IPS-NIHi7 (cell line): ENCODE data around the gene MAST1.
"Not testable (repeated sequence)": the region's sequence is repeated elsewhere in the genome, so short reads cannot be mapped to it uniquely, and the experiment has no call there.

ENCODE experiments used
- DNase-seq: peaks from one replicate; pipeline ENCODE4 v3.0.0; 2012; ENCODE audit warnings: mixed read lengths; ENCODE audit errors: extremely low spot score

Gene MAST1

GRCh38 chr19:12893582-12893981 is 55.3 kb downstream of the MAST1 start:
- no peak for DNase-seq

DNA sequence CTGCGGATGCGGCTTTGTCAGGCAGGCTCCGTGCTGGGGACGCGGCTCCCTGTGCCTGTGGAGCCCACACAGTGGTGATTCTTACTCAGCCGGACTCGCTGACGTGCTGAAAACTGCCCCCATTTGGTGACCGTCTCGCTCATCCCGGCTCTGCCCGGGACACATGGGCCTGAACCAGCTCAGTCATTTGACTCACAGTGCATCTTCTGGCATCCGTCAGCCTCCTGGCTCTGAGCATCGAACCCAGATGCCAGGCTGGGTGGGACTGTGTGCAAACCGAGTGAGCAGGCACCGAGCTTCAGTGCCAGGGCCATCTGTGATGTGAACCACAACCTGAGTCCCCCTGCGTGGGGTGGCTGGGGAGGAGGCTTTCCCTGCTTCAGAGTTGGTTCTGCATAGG is 58.1 kb downstream of the MAST1 start:
- no peak for DNase-seq

- no peak for DNase-seq
Observed at GRCh38 chr19:12899891-12900518, 61.7 kb downstream of the MAST1 start.

- no peak for DNase-seq
Observed at GRCh38 chr19:12907166-12907565, 68.9 kb downstream of the MAST1 start.

- no peak for DNase-seq
Observed at GRCh38 chr19:12912571-12912970, 74.3 kb downstream of the MAST1 start.

DNA sequence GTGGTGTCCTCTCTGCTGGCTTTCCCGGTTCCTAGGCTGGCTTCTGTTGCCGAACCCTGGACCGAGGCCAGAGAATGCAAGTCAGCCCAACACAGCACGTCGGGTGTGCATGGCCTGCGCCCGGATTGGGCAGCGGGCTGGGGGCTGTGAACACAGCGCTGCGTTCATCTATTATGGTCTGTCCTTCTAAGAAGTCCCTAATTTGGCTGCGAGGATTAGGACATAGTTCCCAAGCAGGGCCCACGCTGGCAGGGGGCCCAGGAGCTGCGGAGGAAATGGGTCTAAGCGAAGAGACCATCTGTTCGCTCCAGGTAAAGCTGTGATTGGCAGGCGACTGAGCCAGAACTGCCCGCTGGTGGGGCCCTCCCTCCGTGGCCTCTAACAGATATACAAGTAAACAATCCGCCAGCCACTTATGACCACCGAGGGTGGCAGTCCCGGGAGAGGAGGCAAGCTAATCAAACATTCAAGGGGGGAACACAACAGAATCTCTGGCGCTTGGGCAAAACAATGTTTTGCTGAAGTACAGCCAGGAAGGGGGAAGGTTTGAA is 74.8 kb downstream of the MAST1 start:
- DNase-seq = peak; percentile 63

DNA sequence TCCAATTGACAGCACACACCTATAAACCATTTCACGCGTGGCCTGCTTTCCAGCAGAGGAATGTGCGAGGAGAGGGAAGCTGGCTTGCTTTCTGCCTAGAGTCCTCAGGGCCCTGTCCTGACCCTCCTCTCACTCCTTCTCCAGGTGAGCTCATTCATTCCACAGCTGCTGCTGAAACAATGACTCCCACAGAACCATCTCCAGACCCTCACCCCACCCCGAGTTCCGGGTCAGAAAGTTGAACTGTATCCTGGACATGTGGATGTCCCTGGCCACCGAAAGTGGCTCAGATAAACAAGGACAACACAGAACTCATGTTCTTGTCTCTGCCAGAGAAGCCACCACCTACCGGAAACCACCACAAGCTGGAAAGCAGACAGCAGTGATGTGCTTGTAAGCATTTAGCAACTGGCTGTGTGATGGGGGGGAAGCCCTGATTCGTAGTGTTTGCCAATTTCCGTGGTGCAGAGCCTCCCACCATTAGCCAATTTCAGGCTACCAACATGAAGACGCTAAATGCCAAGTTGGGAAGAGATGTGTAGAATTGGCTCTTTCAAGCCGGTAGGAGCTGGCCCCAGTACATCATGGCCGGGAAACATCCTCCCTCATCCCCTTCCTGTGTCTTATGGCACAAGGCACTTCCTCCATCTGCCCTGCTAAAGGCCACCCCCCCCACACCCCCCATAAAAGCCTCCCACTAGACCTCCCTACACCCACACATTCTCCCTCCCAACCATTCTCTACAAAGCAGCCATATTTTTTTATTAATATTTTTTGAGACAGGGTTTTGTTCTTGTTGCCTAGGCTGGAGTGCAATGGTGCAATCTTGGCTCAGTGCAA is 75.8 kb downstream of the MAST1 start:
- no peak for DNase-seq

DNA sequence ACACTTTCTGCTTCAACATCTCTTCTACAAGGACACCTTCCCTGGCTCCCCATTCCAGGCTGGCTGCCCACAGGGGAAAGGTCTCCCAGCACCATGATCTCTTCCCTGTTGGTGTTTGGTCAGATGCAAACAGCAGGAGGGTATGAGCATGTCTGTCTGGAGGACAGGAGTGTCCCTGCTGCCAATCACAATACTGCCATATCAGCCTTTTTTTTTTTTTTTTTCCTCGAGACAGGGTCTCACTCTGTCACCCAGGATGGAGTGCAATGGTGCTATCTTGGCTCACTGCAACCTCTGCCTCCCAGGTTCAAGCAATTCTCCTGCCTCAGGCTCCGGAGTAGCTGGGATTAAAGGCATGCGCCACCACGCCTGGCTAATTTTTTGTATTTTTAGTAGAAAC is 77.5 kb downstream of the MAST1 start:
- DNase-seq = not testable (repeated sequence)

- no peak for DNase-seq
Observed at GRCh38 chr19:12918253-12918652, 79.9 kb downstream of the MAST1 start.

DNA sequence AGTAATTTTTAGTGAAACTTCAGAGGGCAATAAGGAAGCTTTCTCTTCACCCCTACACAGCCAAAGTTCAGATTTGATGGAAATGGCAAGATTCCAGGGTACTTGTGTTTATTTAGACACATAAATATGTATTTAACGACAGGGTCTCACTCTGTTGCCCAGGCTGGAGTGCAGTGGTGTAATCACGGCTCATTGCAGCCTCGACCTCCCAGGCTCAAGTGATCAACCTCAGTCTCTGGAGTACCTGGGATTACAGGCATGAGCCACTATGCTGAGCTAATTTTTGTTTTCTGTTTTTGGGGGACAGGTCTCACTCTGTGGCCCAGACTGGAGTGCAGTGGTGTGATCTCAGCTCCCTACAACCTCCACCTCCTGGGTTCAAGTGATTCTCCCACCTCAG is 82.7 kb downstream of the MAST1 start:
- no peak for DNase-seq

- DNase-seq = no peak
Observed at GRCh38 chr19:12922959-12923358, 84.6 kb downstream of the MAST1 start.
